AG04450 (cell line): ENCODE data around the gene ADAMTSL2. TPM values are rescaled to one million over a fixed set of nuclear protein-coding genes. Genes with fewer than 3 reads are reported as not detected.
"Not testable (repeated sequence)": the region's sequence is repeated elsewhere in the genome, so short reads cannot be mapped to it uniquely, and the experiment has no call there.

Source experiments
- CTCF ChIA-PET: fragments of 300-600, 350-600 bp; formaldehyde crosslinking; extraction: SDS; loops from one replicate; lab custom pipeline; 2022; ENCODE audit warnings: antibody characterized with exemption, inconsistent platforms; lab: Charles Lee
- POLR2A ChIA-PET: fragments of 350-600 bp; formaldehyde crosslinking; extraction: SDS; loops from one replicate; lab custom pipeline; 2021; ENCODE audit warnings: antibody characterized with exemption, inconsistent platforms; lab: Yijun Ruan, JAX
- DNase-seq: peaks from one replicate; pipeline ENCODE4 v3.0.0-alpha.2; 2011; ENCODE audit warnings: low read depth, low spot score
- H3K27ac ChIP-seq: one replicate; pipeline ENCODE4 v1.5.1; 2012; ENCODE audit warnings: low read depth, low read length, control low read depth
- H3K27me3 ChIP-seq: one replicate; pipeline ENCODE4 v1.6.0; 2012; ENCODE audit warnings: low read length; ENCODE audit not compliant: control insufficient read depth, insufficient read depth
- H3K4me3 ChIP-seq: 2 replicates; pipeline ENCODE4 v1.5.1; 2011; ENCODE audit warnings: mild to moderate bottlenecking, low read depth, low read length, control low read depth
- H3K9me3 ChIP-seq: 2 replicates; pipeline ENCODE4 v1.5.1; 2012; ENCODE audit warnings: low read length; ENCODE audit not compliant: control insufficient read depth, insufficient read depth
- polyA plus RNA-seq: library from polyadenylated mRNA; depleted of rRNA; stranded (reverse); fragments of >200 nt; gene quantifications from 2 replicates; pipeline ENCODE4 v1.2.3, GENCODE V29; 2011
- TF ChIP-seq, protein P1 (sequence below): IDR thresholded peaks from 2 replicates; pipeline ENCODE4 v1.5.1; 2011; ENCODE audit warnings: low read depth, low read length, control low read depth, inconsistent platforms

Gene ADAMTSL2
- polyA plus RNA-seq, 1 experiment = not detected

DNA sequence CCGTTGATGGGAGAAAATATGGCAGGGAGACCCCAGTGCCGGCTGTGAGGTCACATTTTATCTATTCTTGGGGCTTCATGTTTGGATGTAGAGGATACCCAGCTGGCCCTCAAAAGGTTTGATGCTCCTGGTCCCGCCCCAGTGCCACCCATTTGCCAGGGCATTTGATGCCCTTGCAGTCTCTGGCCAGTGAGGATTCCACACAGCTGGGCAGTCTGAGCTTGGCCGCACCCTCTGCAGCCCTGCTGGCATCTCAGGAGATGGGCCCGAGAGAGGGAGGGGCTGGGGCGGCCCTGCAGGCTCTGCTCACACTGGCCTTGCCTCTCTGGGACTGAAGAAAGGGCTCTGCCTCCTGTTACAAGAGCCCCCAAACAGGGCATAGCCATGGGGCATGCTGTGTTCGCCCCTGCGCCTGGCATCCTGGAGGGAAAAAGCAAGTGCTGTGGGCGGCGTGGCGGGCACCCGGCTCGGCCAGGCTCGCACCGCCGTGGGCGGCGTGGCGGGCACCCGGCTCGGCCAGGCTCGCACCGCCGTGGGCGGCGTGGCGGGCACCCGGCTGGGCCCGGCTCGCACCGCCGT lies 27.6 kb downstream of the ADAMTSL2 start:
- TF ChIP-seq, protein P1, sequence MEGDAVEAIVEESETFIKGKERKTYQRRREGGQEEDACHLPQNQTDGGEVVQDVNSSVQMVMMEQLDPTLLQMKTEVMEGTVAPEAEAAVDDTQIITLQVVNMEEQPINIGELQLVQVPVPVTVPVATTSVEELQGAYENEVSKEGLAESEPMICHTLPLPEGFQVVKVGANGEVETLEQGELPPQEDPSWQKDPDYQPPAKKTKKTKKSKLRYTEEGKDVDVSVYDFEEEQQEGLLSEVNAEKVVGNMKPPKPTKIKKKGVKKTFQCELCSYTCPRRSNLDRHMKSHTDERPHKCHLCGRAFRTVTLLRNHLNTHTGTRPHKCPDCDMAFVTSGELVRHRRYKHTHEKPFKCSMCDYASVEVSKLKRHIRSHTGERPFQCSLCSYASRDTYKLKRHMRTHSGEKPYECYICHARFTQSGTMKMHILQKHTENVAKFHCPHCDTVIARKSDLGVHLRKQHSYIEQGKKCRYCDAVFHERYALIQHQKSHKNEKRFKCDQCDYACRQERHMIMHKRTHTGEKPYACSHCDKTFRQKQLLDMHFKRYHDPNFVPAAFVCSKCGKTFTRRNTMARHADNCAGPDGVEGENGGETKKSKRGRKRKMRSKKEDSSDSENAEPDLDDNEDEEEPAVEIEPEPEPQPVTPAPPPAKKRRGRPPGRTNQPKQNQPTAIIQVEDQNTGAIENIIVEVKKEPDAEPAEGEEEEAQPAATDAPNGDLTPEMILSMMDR = no peak
- no peak overlapping the region for H3K4me3 ChIP-seq
- POLR2A ChIA-PET = no interaction called here
- DNase-seq = no peak
- CTCF ChIA-PET = no interaction called here
- H3K27ac ChIP-seq = no peak overlapping the region
- H3K9me3 ChIP-seq = no peaks in the 10 kb centered on the region; the same call in 1 of the 2 replicates
- peaks cover 14% of the 10 kb centered on the region for H3K27me3 ChIP-seq

DNA sequence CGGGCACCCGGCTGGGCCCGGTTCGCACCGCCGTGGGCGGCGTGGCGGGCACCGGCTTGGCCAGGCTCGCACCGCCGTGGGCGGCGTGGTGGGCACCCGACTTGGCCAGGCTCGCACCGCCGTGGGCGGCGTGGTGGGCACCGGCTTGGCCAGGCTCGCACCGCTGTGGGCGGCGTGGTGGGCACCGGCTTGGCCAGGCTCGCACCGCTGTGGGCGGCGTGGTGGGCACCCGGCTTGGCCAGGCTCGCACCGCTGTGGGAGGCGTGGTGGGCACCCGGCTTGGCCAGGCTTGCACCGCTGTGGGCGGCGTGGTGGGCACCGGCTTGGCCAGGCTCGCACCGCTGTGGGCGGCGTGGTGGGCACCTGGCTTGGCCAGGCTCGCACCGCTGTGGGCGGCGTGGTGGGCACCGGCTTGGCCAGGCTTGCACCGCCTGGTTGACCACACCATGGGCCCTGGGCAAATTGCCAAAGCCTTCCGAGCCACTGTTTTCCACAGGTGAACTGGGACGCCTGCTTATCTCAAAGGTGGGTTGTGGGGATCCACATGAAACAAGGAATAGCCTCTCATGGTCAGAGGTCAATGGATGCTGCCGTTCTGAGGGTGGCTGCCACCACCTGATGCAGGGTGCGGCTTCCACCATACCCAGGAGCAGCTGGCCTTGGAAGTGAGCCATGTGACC lies 28.2 kb downstream of the ADAMTSL2 start:
- CTCF ChIA-PET = no interaction called here
- Histone ChIP-seq H3K27me3 (peaks cover 14% of the 10 kb centered on the region), H3K9me3 (no peaks in the 10 kb centered on the region; the same call in 1 of the 2 replicates), H3K27ac (no peak overlapping the region), H3K4me3 (no peak overlapping the region)
- TF ChIP-seq, protein P1 = no peak
- no peak for DNase-seq
- POLR2A ChIA-PET = no interaction called here

DNA sequence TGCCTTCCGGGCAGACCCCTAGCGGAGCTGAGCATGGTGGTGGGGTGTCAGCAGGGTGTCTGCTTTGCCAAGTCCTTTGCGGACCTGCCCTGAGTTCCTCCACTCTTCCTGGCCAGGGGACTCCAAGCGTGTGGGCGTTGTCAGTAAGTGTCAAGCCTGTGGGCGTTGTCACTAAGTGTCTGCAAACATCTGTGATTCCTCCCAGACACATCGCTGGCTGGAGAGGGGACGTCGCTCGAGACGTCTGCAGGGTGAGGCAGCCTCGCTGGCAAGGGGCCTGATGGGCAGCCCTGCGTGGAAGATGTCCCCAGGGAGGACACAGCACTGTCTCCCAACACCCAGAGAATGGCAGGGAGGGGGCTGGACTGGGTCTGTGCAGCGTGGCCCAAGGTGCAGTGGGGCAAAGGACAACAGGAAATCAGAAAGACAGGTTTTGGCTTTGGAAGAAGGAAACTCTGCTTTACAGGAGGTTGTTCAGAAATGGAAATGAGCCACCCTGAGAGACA lies 28.8 kb downstream of the ADAMTSL2 start:
- H3K27me3 ChIP-seq = peaks cover 14% of the 10 kb centered on the region
- no peak overlapping the region for H3K4me3 ChIP-seq
- DNase-seq = no peak
- no peak overlapping the region for H3K27ac ChIP-seq
- no peaks in the 10 kb centered on the region; the same call in 1 of the 2 replicates for H3K9me3 ChIP-seq
- TF ChIP-seq, protein P1 = no peak
- POLR2A ChIA-PET = no interaction called here
- CTCF ChIA-PET = no interaction called here

DNA sequence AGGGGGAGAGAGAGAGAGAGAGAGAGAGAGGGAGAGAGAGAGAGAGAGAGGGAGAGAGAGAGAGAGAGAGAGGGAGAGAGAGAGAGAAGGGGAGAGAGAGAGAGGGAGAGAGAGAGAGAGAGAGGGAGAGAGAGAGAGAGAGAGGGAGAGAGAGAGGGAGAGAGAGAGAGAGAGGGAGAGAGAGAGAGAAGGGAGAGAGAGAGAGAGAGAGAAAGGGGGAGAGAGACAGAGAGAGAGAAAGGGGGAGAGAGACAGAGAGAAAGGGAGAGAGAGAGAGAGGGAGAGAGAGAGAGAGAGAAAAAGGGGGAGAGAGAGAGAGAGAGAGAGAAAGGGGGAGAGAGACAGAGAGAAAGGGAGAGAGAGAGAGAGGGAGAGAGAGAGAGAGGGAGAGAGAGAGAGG lies 29.3 kb downstream of the ADAMTSL2 start:
- H3K27ac ChIP-seq, CTCF ChIA-PET, POLR2A ChIA-PET, H3K9me3 ChIP-seq, DNase-seq, H3K4me3 ChIP-seq: not testable (repeated sequence)
- H3K27me3 ChIP-seq = peaks cover 14% of the 10 kb centered on the region

DNA sequence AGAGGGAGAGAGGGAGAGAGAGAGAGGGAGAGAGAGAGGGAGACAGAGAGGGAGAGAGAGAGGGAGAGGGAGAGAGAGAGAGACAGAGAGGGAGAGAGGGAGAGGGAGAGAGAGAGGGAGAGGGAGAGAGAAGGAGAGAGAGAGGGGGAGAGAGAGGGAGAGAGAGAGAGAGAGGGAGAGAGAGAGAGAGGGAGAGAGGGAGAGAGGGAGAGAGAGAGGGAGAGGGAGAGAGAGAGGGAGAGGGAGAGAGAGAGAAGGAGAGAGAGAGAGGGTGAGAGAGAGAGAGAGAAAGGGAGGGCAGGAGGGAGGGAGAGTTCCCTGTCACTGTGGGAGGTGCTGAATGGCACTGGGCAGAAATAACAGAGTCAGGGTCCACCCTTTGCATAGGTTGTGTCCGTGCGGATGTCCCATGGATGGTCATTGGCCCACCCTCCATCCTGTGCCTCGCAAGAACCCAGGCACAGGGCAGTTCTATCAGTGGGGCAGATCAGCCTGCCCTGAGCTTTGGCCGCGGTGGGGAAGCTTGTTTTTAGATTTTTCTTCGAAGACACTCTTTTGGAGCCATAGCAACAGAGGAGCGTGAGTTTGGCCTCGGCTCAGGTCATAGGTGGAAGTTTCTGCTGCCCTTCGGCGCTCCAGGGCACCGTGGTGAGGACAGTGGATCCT lies 30.1 kb downstream of the ADAMTSL2 start:
- H3K4me3 ChIP-seq = no peak overlapping the region
- TF ChIP-seq, protein P1 = no peak
- POLR2A ChIA-PET = no interaction called here
- H3K9me3 ChIP-seq = no peaks in the 10 kb centered on the region; the same call in 1 of the 2 replicates
- no peak overlapping the region for H3K27ac ChIP-seq
- CTCF ChIA-PET = no interaction called here
- H3K27me3 ChIP-seq = peaks cover 14% of the 10 kb centered on the region
- no peak for DNase-seq
